ENCODE results near the gene SLC35E1.
"Not testable (repeated sequence)": the region's sequence is repeated elsewhere in the genome, so short reads cannot be mapped to it uniquely, and the experiment has no call there.

Gene SLC35E1

DNA sequence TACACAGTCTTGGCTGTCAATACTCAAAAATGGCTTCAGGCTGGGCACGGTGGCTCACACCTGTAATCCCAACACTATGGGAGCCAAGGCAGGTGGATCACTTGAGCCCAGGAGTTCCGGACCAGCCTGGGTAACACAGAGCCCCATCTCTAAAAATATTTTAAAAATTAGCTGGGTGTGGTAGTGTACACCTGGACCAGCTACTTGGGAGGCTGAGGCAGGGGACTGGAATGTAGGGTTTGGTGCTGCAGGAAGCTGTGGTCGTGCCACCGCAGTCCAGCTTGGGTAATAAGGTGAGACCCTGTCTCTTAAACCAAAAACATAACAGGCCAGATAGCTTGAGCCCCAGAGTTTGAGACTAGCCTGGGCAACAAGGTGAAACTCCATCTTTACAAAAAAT is 23.3 kb downstream of the SLC35E1 start:
- TF ChIP-seq, protein P1, sequence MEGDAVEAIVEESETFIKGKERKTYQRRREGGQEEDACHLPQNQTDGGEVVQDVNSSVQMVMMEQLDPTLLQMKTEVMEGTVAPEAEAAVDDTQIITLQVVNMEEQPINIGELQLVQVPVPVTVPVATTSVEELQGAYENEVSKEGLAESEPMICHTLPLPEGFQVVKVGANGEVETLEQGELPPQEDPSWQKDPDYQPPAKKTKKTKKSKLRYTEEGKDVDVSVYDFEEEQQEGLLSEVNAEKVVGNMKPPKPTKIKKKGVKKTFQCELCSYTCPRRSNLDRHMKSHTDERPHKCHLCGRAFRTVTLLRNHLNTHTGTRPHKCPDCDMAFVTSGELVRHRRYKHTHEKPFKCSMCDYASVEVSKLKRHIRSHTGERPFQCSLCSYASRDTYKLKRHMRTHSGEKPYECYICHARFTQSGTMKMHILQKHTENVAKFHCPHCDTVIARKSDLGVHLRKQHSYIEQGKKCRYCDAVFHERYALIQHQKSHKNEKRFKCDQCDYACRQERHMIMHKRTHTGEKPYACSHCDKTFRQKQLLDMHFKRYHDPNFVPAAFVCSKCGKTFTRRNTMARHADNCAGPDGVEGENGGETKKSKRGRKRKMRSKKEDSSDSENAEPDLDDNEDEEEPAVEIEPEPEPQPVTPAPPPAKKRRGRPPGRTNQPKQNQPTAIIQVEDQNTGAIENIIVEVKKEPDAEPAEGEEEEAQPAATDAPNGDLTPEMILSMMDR (IDR thresholded peaks at IDR 0.05; ENCODE audit: insufficient read depth, low read length, poor library complexity, severe bottlenecking), result no peak
- peaks cover 8% of the 10 kb centered on the region for H3K36me3 ChIP-seq (ENCODE audit: control insufficient read depth, insufficient read depth, low read length)
- DNase-seq (ENCODE audit: extremely low read depth, insufficient read length), result no peak
- no peak overlapping the region for H3K4me3 ChIP-seq (replicated peaks; ENCODE audit: low read depth, low read length)
- H3K27me3 ChIP-seq (replicated peaks; ENCODE audit: control insufficient read depth, insufficient read depth, low read length), result no peaks in the 10 kb centered on the region

DNA sequence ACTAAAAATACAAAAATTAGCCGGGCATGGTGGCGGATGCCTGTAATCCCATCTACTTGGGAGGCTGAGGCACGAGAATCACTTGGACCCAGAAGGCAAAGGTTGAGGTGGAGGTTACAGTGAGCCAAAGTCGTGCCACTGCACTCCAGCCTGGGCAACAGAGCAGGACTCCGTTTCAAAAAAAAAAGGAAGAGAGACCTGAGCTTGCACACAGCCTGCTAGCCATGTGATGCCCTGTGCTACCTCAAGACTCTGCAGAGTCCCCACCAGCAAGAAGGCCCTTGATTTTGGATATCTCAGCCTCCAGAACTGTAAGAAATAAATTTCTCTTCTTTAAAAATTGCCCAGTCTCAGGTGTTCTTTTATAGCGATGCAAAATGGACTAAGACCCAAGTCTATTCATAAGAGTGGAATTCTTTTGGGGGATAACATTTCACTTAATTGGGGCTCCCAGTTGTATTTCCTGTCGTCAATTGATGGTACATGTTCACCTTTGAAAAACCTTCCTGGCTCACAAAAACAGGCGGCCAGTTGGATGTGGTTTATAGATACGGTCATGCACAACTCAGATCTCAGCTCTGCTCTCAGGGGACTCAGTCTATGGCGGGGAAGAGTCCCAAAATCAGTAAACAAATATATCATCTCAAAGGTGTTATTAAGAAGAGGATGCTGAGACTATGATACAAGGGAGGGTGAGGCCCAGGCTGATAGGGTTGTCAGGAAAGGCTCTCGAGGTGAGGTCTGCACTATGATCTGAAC is 27.6 kb downstream of the SLC35E1 start:
- Histone ChIP-seq H3K4me3 (replicated peaks; ENCODE audit: low read depth, low read length) (peak overlapping the region; percentile 17), H3K36me3 (ENCODE audit: control insufficient read depth, insufficient read depth, low read length) (peaks cover 3% of the 10 kb centered on the region), H3K27me3 (replicated peaks; ENCODE audit: control insufficient read depth, insufficient read depth, low read length) (no peaks in the 10 kb centered on the region)
- no peak for DNase-seq (ENCODE audit: extremely low read depth, insufficient read length)
- TF ChIP-seq, protein P1 (IDR thresholded peaks at IDR 0.05; ENCODE audit: insufficient read depth, low read length, poor library complexity, severe bottlenecking), result no peak

DNA sequence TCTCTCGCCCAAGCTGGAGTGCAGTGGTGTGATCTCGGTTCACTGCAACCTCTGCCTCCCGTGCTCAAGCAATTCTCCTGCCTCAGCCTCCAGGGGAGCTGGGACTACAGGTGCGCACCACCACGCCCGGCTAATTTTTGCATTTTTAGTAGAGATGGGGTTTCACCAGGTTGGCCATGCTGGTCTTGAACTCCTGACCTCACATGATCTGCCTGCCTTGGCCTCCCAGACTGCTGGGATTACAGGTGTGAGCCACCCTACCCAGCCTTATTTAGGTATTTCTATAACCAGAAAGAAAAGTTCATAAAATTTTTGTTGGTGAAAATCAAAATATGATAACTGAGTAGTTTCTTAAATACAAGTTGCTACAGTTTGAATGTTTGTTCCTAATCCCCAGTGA is 28.5 kb downstream of the SLC35E1 start:
- not testable (repeated sequence) for H3K27me3 ChIP-seq (replicated peaks; ENCODE audit: control insufficient read depth, insufficient read depth, low read length); DNase-seq (ENCODE audit: extremely low read depth, insufficient read length); H3K36me3 ChIP-seq (ENCODE audit: control insufficient read depth, insufficient read depth, low read length)
- H3K4me3 ChIP-seq (replicated peaks; ENCODE audit: low read depth, low read length), result peak overlapping the region; percentile 91

DNA sequence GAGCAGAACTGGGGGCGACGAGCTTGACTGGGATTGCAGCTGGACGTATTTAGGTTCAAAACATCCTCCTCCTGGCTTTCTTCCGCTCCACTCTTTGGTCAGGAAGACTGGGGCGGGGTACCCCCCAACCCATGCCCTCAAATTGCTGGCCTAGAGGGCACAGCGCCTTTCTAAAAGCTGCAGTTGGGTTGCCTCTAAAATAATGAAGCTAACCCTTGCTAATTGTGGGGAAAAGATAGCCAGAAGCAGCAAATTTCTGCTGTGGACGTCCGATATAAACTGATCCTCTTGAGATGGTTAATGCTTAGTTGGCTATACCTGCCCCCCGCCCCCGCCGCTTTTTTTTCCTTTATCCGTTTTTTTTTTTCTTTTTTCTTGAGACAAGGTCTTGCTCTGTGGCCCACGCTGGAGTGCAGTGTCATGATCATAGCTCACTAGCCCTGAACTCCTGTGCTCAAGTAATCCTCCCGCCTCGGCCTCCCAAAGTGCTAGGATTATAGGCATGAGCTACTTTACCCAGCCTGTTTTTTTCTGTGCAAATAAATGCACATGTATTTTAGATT is 29.2 kb downstream of the SLC35E1 start:
- H3K27me3 ChIP-seq (replicated peaks; ENCODE audit: control insufficient read depth, insufficient read depth, low read length), result no peaks in the 10 kb centered on the region

DNA sequence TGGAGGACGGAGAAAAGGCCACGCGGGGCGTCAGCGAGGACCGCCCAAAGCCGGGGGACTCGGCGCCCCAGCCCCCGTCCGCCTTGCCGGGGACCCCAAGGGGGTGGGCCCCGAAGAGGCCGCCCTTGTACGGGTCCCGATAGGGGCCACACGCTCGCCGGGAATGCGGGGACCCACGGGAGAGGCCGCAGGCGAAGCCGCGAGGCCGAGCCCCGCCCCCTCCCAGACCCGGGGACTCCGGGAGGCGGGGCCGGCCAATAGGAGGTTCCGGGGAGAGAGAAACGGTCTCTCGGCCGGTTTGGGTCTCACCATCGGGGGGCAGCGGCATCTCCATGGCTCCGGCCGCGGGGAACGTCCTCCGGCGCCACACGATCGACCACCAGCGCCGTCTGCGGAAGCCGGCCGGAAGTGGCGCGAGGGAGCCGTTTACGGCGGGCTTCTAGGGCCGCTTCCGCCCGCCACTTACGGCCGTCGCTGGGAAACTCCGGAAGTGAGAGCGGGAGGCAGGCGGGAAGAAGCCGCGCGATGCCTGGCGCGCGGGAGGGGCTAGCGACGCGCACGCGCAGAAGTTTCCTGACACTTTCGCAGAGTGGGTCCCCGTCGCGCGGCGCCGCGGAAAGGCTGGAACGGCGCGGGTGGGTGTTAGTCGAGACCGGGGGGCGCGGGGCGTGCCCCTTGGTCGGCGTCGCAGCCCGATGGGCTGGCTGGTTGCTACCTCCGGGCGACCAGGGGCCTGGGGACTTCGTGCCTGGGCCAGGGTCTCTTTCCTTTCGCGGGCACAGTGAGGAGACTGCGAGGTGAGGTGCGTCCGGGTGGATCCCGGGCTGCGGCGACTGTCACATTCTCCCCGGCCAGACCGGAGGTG is 29.9 kb downstream of the SLC35E1 start, which contains the start of gene CHERP:
Gene CHERP, minus strand, starts transcription at position 393 of the 865 bp plus-strand sequence. Its CDS starts 59 bp downstream, at position 334.
- peak within 1 kb of the TSS; percentile 91 for H3K4me3 ChIP-seq (replicated peaks; ENCODE audit: low read depth, low read length)
- H3K27me3 ChIP-seq (replicated peaks; ENCODE audit: control insufficient read depth, insufficient read depth, low read length), result no peaks in the 10 kb centered on the region
- TF ChIP-seq, protein P1 (IDR thresholded peaks at IDR 0.05; ENCODE audit: insufficient read depth, low read length, poor library complexity, severe bottlenecking), result no peak
- peak; percentile 96 for DNase-seq (ENCODE audit: extremely low read depth, insufficient read length)
- peaks cover 15% of the 10 kb centered on the region for H3K36me3 ChIP-seq (ENCODE audit: control insufficient read depth, insufficient read depth, low read length)

More for the DNA sequence above, 29.2 kb downstream of the SLC35E1 start:
- TF ChIP-seq, protein P1 (IDR thresholded peaks at IDR 0.05; ENCODE audit: insufficient read depth, low read length, poor library complexity, severe bottlenecking), result no peak
- DNase-seq (ENCODE audit: extremely low read depth, insufficient read length), result no peak
- peak overlapping the region; percentile 91 for H3K4me3 ChIP-seq (replicated peaks; ENCODE audit: low read depth, low read length)
- H3K36me3 ChIP-seq (ENCODE audit: control insufficient read depth, insufficient read depth, low read length), result peaks cover 11% of the 10 kb centered on the region
